Inflammatory macrophage (primary cell): Measurements from ENCODE around the gene CDK5RAP3.
"Not testable (repeated sequence)": the region's sequence is repeated elsewhere in the genome, so short reads cannot be mapped to it uniquely, and the experiment has no call there.

Source experiments
- DNase-seq, 2 donors: peaks; one replicate each; pipeline ENCODE4 v3.0.0-alpha.2; 2020 to 2022

CDK5RAP3 gene

DNA sequence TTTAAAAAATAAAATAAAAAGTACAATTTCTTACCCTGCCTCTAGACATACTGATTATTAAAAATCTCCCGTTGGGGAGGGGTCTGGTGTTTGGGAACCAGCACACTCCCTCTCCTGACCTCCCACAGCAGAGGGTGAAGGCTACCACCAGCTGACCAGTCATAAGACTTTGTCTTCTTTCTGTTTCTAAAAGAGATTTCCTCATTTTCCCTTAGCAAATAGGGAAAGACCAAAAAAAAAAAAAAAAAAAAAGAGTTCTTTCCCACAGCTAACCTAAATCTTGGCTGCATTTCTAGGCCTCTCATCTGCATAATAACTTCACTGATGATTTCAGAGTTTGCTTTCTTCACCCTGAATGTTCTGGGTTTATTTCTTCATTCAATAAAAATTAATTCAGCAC, 30.3 kb downstream of the CDK5RAP3 start:
- peak; percentile 85 to 90 for DNase-seq

DNA sequence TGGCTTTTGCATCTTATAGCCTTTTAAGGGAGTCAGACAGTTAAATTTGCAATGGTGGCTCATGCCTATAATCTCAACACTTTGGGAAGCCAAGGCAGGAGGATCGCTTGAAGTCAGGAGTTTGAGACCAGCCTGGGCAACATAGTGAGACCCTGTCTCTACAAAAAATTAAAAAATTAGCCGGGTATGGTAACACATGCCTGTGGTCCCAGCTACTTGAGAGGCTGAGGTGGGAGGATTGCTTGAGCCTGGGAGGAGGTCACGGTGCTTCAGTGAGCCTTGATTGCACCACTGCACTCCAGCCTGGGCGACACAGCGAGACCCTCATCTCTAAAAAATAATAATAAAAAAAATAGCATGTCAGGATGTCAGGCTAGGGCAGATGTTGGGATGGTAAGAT, 30.7 kb downstream of the CDK5RAP3 start:
- DNase-seq = not testable (repeated sequence)

DNA sequence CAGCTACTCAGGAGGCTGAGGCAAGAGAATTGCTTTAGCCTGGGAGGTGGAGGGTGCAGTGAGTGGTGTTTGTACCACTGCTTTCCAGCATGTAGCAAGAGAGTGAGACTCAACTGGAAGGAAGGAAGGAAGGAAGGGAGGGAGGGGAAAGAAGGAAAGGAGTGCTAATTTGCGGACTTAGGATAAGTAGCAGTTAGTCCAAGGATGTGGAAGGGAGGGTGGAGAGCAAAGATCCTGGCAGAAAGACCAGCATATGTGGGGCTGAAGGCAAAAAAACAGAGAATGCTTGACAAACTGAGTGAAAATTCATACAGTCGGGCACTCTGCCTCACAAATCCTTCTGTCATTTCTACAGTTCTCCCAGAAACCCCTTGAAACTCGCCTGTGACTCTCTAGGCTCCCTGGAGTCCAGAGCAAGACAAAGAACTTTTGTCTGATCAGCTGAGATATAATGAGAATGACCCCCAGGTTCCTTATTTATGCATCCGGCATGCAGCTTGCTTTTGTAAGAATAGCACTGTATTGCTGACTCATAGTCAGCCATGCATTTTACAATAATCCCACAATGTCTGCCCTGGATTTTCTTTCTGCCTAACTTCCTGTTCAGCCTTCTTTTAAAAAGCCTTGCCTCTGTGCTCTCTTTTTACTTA, 31.5 kb downstream of the CDK5RAP3 start:
- peak; percentile 94 to 96 for DNase-seq

DNA sequence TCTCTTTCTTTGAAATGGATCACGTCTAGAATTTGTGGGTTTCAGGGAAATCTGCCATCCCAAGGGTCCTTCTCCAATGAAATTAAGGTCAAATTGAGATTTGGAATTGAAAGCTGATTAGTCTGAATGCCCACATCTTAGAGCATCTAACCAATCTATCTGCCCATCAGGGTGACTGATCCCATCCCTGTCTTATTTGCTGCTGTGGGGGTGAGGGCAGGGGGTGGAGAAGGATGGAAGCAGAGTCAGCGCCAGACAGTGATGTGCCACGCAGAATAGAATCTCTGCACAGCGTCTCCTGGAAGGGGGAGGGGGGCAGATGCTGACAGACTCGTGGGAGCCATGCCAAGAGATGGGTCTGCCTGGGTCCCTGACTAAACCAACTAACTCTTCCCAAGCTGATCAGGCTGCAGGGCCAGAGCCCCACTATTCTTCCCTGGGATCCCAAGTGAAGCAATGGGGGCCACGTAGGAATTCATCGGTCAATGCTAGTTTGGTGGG, 32.1 kb downstream of the CDK5RAP3 start:
- DNase-seq = no peak

DNA sequence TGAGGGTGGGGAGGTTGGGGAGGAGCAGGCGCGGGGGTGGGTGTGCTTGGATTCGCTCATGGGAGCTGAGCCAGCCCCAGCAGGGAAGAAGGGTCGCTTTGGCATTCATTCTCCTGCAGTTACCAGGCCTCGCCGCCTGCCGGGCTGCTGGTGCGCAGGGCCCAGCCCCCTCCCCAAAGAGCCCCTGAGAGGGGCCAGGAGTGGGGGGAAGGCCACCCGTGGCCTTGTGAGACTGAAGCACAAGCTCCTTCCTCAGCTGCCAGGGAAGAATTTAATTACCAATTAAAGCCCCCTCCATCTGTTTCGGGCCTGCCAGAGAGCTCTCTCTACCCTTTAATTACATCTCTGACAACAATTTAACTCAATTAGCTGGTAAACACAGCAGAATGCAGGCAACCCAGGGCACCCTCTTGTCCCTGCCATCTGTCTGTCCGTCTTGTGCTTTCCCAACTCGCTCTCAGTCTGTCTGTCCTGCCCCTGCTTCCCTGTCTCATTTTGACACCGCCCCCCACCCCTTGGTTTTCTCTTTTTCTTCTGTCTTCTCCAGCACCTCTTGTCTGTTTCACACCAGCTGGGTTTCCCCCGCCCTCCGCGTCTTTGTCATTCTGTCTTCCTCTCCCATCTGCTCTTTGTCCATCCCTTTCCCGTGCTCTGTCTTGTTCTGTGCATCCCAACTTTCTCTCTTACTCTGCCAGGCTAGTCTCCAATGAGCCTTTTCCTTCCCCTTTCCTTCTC, 32.7 kb downstream of the CDK5RAP3 start:
- DNase-seq = peak in 1 of 2 donors; percentile 29

DNA sequence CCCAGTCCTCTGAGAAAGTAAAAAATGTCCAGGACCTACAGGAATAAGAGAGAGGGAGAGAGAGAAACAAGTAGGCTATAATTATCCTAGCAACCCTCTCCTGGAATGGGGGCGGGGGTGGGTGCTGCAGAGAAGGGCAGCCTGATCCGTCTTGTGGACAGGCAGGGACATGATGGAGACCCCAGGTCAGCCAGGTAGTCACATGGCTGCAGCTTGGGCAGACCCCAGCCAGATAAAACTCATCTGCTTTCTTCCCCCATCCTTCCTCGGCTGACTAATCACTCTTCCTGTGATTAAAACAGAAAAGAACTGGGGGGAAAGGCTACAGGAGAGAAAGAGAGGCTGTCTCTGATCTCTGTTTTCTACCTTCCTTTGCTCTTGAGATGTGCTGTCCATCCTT, 34.1 kb downstream of the CDK5RAP3 start:
- no peak for DNase-seq

DNA sequence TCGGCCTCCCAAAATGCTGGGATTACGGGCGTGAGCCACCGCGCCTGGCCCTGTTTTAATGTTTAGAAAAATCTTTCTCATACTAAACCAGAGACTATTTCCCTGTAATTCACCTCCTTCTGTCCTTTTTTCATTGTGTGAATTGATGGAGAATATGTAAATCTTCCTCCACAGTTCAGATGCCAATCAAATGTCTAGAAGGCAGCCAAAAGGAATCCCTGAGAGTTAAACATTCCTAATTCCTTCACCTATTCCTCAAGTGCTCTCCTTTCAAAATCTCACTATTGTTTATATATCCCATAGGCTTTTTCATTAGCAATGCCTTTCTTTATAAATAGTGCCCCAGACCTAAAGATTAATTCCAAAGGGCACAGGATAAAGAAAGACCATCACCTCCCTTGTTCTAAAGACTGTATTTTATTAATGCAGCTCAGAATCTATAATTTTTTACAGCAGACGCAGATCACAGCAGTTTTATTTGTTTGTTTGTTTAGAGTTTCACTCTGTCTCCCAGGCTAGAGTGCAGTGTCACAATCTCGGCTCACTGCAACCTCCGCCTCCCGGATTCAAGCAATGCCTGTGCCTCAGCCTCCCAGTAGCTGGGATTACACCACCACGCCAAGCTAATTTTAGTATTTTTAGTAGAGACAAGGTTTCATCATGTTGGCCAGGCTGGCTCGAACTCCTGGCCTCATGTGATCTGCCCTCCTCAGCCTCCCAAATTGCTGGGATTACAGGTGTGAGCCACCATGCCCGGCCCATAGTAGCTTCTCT, 36.2 kb downstream of the CDK5RAP3 start:
- DNase-seq = peak; percentile 73 to 82

DNA sequence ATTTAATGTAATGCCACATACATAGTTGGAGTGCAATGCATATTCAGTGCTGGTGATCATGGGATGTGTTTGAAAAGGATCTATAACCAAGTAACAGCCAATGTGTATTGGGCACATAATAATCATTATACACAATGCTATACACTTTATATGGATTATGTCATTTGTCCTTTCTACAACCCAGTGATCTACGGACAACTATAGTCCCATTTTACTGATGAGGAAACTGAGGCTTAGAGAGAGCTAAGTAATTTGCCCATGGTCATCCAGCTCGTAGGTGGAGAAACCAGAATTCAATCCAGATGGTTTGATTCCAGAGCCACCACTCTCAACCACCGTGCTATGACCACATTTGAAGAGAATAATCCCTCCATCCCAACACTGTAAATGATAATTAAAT, 39.3 kb downstream of the CDK5RAP3 start:
- no peak for DNase-seq

DNA sequence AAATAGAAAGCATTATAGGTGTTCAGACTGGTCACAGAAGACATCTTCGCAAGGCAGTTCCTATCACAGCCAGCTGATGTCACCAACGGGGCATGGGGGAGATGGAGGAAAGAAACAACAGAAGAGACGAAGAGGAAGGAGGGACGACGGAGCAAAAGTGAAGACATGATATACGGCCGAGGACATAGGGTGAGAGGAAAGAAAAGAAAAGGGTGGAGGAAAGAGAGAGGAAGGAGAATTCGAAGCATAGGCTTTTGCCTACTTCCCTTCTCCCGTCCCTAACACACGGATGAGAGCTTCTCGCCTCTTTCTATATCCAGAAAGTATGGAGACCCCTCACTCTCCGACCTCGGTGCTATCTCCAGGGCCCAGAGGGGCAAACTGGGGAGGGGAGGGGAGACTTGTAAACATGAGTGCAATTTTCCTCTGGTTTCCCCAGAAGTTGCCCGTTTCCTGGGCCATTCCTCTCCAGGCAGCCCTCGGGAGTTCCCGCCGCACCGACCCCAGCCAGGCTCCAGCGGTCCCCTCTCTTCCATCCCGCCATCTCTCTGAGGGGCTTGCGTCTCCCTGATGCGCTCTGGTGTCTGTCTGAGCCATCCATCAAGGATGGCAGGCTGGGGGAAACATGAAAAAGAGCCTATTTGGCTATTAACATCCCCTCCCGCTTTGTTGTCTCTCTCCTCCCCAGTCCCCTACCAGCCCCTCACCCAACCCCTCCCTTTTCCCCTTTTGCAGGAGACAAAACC, 40.7 kb downstream of the CDK5RAP3 start:
- DNase-seq = peak in 1 of 2 donors; percentile 20

DNA sequence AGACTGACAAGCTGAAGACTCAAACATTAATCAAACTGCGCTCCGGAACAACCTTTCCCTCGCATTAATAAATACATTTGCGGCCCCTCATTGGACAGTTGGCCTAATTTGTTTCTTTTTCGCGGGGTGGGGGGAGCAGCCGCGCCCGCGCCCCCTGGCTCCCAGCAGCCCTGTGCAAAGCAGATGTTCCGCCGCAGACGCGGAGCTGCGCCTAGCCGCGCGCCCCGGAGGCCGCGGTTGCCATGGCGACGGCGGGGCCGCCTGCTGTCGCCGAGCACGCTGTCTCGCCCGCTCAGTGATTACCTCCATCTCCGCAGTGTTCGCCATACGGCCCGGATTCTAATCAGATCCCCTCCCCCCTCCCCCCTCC, 41.2 kb downstream of the CDK5RAP3 start:
- DNase-seq = peak in 1 of 2 donors; percentile 47

DNA sequence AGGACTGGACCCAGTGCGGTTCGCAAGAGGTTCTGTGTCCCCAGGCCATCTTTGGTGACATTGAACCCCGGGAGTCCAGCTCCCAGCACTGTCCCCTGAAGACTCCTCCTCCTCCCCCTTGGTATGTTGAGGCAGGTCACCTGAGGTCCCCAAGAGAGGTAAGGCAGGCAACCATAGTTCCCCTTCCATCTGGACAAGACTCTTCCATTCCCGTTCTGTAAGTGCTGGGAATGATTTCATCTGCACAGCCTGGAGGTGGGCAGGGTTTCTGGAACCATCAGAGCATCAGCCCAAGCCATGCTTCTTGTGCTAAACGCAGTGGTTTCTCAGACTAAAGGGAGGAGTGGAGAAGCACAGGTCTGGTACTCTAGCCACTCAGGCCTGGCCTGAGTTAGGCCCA, 41.7 kb downstream of the CDK5RAP3 start:
- no peak for DNase-seq

DNA sequence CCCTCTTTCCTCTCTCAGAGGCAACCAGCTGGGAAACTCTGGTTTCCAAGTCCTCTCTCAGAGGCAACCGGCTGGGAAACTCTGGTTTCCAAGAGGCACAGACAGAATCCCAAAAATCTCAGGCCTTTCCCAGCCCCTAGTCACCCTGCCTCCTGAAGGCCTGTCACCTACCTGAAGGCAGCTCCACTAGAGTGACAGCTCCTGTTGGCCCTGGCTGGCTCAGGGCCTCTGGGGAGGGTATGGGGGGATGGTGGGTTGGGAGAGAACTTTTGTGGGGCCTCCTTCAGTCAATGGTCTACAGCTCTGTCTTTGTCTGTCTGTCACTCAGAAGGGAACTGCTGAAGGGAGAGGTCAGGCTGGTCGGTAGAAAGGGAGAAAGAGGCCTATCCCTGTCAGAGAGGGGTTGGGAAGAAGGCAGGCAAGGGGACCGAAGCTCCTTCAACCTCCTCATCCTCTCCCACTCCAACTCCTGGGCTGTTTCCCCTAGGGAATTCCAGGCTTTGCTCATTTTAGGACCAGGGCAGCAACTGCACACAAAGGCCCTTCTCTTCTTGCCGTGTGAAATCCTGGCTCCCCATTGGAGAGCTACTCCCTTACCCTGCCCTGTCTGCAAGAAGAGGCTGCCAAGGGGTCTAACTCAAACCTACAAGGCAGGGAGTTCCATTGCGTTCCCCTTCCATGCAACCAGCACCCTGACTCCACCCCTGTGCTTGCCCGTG, 43.1 kb downstream of the CDK5RAP3 start:
- DNase-seq = no peak

DNA sequence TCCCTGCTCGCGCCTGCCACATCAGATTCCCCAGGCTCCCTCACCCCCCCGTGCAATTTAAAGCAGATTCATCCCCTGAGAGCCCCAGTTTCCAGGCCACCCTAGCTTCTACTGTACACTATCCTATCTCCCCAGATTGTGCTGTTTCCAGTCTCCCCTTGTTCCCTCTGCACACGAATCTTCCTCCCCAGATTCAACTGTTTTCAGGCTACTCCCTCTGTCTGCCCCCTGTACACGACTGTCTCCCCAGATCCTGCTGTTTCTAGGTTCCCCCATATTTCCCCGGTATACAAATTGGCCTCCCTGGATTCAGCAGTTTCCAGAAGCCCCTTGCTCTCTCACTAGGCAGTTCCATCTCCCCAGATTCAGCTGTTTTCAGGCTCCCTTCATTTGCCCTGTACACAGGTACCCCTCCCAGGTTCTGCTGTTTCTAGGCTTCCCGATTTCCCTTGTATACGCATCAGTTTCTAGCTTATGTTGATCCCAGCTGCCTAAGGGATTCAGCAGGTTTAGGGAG, 43.7 kb downstream of the CDK5RAP3 start:
- no peak for DNase-seq

DNA sequence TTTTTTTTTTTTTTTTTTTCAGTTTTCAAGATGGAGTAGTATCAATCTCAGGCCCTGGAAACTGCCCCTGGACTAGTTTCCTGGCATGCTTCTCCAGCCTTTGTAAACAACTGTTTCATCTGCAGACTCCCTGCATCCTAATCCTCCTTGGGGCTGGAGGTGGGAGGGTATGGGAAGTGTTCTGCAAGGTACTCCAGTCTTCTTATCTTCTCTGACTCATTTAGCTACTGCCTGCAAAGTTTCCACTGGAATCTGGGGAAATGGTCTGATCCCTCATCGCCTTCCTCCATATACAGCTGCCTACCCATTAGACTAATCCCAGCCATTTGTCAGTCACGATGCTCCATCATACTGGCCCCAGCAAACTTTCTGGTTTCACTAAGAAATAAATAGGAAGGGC, 45.2 kb downstream of the CDK5RAP3 start:
- no peak for DNase-seq

DNA sequence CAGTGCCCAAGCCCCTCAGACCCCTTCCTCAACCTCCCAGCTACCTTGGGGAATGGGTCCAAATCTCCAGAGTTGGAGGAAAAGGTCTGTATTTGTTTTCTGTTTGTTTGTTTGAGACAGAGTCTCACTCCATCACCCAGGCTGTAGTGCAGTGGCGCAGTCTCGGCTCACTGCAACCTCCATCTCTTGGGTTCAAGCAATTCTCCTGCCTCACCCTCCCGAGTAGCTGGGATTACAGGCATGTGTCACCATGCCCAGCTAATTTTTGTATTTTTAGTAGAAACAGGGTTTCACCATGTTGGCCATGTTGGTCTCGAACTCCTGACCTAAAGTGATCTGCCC, 46.9 kb downstream of the CDK5RAP3 start:
- not testable (repeated sequence) for DNase-seq

DNA sequence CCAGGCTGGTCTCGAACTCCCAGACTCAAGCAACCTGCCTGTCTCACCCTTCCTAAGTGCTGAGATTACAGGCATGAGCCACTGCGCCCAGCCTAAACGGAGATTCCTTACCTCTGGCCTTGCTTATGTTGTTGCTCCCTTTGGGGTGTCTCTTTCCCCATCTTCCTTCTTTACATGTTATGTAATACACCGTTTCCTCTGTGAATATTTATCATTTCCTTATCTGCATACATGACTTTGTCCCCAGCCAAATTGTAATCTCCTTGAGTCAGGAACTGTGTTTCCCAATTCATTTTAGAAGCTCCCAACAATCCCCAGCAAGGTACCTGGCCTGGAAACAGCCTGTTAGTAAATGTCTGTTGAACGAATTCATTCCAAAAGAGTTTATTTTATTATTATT, 51.0 kb downstream of the CDK5RAP3 start:
- DNase-seq = peak; percentile 43 to 71

DNA sequence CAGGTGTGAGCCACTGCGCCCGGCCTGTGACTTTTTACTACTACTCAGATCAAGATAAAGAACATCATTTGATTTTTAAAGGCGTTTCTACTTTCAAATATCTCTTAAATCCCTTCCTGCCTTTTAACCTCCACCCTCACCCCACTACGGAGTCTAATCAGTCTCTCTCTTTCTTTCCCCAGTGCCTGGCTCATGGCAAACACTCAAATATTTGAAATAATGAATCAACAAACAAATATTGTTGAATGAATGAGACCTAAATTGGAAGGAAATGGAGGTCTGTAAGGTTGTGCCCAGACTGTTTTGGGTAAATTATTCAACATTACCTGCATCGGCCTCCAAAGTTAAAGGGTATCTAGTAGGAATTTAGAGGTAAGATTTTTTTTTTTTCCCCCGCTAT, 52.0 kb downstream of the CDK5RAP3 start:
- DNase-seq = no peak

DNA sequence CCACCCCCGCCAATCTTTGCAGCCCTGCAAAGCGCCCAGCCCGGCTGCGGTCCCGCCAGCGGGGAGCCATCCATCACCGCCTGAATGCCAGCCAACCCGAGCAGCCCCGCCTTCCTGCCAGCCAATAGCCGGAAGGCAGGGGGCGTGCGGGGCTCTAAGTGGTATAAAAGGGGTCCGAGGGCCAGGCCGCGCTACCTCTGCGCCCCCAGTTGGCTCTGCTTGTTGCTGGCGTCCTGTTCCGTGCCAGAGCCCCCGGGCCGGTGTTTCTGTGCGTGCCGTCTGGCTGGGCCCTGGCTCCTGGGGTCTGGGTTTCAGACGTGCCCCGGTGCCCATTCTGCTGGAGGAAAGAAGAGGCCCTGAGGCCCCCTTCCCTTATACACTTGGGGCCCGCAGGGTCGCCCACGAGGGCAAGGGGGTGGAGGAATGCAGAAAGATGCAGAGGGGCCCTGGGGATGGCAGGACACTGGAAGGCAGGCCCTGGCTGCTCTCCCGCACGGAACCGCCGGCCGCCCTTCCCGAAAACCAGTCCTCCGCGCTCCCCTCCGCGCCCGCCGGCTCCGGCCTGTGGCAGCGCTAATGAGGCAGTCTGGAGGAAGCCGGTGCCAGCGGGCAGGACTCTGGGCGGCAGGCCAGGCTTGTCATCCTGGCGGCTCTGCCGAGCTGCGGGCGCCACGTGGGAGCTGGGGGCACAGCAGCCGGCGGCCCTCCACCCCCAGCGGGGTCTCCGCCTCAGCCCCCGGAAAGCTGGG, 52.7 kb downstream of the CDK5RAP3 start:
- DNase-seq = peak; percentile 54 to 61

DNA sequence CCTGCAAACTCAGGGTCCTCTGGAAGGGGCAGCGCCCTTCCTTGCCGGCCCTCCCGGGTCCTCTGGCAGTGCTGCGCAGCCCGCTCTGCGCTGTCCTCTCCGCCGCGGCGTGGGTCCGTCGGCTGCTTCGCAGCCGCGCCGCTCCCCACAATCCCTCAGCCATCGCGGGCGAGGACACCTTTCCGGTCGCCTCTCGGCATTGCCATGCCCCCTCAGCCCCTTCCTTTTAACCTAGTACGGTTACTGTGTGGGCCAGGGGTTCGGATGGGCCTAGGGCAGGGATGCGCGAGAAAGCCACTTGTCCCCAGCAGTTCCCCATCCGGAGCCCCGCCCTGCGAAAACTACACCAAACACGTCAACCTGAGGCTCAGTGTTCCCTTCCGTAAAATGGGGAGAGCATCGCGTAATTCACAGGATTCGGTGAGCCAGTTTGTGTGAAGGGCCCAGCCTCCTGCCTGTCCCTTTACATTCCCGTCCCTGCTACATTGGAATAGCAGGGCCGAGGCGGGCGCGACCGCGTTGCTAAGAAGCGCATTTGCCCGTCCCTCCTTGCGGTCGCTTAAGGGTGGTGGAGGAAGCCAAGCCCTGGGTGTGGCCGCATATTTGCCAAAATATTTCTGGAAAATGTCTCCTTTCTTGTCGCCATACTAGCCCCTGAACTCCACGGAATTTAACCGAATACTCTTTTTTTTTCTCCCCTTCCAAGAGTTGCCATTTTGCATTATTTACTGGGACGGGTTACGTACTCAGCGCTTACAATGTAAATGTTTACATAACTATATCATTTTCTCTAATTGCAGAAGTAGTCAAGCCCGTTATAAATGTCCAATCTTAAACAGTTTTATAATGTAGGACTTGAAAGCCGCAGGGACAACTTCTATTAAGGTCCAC, 53.5 kb downstream of the CDK5RAP3 start:
- peak; percentile 48 to 52 for DNase-seq
